Panc1 (cell line): ENCODE results near the gene MAK. TPM values are rescaled to one million over a fixed set of nuclear protein-coding genes. Genes with fewer than 3 reads are reported as not detected.
A peak's percentile ranks its signal among the peaks of the same experiment; 100 is the strongest.

Source experiments
- ATAC-seq: fragments of 200-7000 bp; cut with Tn5 transposase; 2 replicates; pipeline ENCODE4 v1.9.1; 2020; ENCODE audit warnings: mild to moderate bottlenecking, moderate library complexity
- BruUV-seq: library from RNA; stranded (reverse); fragments of 400-500 nt; replicated peaks from 2 replicates; lab custom pipeline; 2021; lab: Mats Ljungman, UMichigan
- CTCF ChIA-PET: fragments of 300-600 bp; sonication (Branson Sonifier 250); formaldehyde crosslinking; loops from one replicate; lab custom pipeline; 2022; ENCODE audit warnings: antibody characterized with exemption; lab: Charles Lee
- POLR2A ChIA-PET: fragments of 300-600 bp; sonication (Branson Sonifier 250); formaldehyde crosslinking; loops from one replicate; lab custom pipeline; 2022; ENCODE audit warnings: antibody characterized with exemption; lab: Charles Lee
- DNase-seq: peaks from one replicate; pipeline ENCODE4 v3.0.0-alpha.2; 2010; ENCODE audit warnings: low read depth, low spot score
- H3K27ac ChIP-seq: 2 replicates; pipeline ENCODE4 v1.5.1; 2011; ENCODE audit warnings: mild to moderate bottlenecking, low read length, inconsistent platforms
- H3K27me3 ChIP-seq: fragments of 200-500 bp; sonication (Bioruptor generic); 2 replicates; pipeline ENCODE4 v1.6.0; 2014; ENCODE audit warnings: low read length, inconsistent platforms; ENCODE audit not compliant: control insufficient read depth, insufficient read depth
- H3K36me3 ChIP-seq: fragments of 200-500 bp; sonication (Bioruptor generic); 2 replicates; pipeline ENCODE4 v1.5.1; 2014; ENCODE audit warnings: inconsistent platforms, mild to moderate bottlenecking, low read length, moderate library complexity; ENCODE audit not compliant: control insufficient read depth, insufficient read depth
- H3K4me1 ChIP-seq: 2 replicates; pipeline ENCODE4 v1.5.1; 2011; ENCODE audit warnings: inconsistent platforms, mild to moderate bottlenecking, low read length, moderate library complexity; ENCODE audit not compliant: control insufficient read depth, insufficient read depth
- H3K4me3 ChIP-seq, 2 experiments: 2 replicates each; pipeline ENCODE4 v1.5.1; 2011 to 2012; ENCODE audit warnings: low read depth in 2 of 2, low read length in 2 of 2, mild to moderate bottlenecking in 2 of 2, inconsistent platforms in 1 of 2, moderate library complexity in 1 of 2
- H3K9me3 ChIP-seq: fragments of 200-500 bp; sonication (Bioruptor generic); 2 replicates; pipeline ENCODE4 v1.5.1; 2014; ENCODE audit warnings: low read depth, mild to moderate bottlenecking, inconsistent platforms, low read length, moderate library complexity; ENCODE audit not compliant: control insufficient read depth, insufficient read depth
- POLR2AphosphoS5 ChIP-seq: IDR thresholded peaks from 2 replicates; pipeline ENCODE4 v1.6.1; 2012; ENCODE audit warnings: mild to moderate bottlenecking, low read depth, low read length, moderate library complexity
- SIN3A ChIP-seq: IDR thresholded peaks from 2 replicates; pipeline ENCODE4 v1.6.1; 2012; ENCODE audit warnings: low read depth, mild to moderate bottlenecking, low read length, moderate library complexity, borderline replicate concordance; ENCODE audit not compliant: insufficient read depth
- TCF7L2 ChIP-seq: IDR thresholded peaks from 2 replicates; pipeline ENCODE4 v1.6.1; 2011; ENCODE audit warnings: mild to moderate bottlenecking, low read depth, low read length, inconsistent platforms
- in situ Hi-C: cut with HindIII; loops from 2 replicates; pipeline ENCODE4 v1.10.0; 2016; ENCODE audit warnings: low sequenced_read_pairs, low pct_unique_long_range_greater_than_20kb
- intact Hi-C: fragments of 100-400 bp; cut with micrococcal nuclease; formaldehyde crosslinking; loops from one replicate; pipeline ENCODE4 v1.10.0; 2022; ENCODE audit not compliant: unreplicated experiment
- total RNA-seq: library from RNA; stranded (reverse); gene quantifications from one replicate; pipeline ENCODE4 v1.2.1, GENCODE V29; 2021; ENCODE audit not compliant: unreplicated experiment
- TF ChIP-seq, protein P1 (sequence below), 2 experiments: IDR thresholded peaks; 2 replicates each; pipeline ENCODE4 v1.6.1; 2011 to 2012; ENCODE audit warnings: low read depth in 2 of 2, control low read depth in 1 of 2, low read length in 1 of 2, mild to moderate bottlenecking in 1 of 2, moderate library complexity in 1 of 2; ENCODE audit not compliant: insufficient read depth in 1 of 2
- TF ChIP-seq, protein P2 (sequence below): fragments of 450-650 bp; IDR thresholded peaks from 2 replicates; pipeline ENCODE4 v1.5.1; 2017; ENCODE audit warnings: mild to moderate bottlenecking

MAK gene
- total RNA-seq, 1 experiment from 2014 or later: 0.21 TPM

- TF ChIP-seq, protein P1, sequence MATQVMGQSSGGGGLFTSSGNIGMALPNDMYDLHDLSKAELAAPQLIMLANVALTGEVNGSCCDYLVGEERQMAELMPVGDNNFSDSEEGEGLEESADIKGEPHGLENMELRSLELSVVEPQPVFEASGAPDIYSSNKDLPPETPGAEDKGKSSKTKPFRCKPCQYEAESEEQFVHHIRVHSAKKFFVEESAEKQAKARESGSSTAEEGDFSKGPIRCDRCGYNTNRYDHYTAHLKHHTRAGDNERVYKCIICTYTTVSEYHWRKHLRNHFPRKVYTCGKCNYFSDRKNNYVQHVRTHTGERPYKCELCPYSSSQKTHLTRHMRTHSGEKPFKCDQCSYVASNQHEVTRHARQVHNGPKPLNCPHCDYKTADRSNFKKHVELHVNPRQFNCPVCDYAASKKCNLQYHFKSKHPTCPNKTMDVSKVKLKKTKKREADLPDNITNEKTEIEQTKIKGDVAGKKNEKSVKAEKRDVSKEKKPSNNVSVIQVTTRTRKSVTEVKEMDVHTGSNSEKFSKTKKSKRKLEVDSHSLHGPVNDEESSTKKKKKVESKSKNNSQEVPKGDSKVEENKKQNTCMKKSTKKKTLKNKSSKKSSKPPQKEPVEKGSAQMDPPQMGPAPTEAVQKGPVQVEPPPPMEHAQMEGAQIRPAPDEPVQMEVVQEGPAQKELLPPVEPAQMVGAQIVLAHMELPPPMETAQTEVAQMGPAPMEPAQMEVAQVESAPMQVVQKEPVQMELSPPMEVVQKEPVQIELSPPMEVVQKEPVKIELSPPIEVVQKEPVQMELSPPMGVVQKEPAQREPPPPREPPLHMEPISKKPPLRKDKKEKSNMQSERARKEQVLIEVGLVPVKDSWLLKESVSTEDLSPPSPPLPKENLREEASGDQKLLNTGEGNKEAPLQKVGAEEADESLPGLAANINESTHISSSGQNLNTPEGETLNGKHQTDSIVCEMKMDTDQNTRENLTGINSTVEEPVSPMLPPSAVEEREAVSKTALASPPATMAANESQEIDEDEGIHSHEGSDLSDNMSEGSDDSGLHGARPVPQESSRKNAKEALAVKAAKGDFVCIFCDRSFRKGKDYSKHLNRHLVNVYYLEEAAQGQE (IDR thresholded peaks at IDR 0.05; ENCODE audit: insufficient read depth in 1 of 2, low read depth in 2 of 2, low read length in 1 of 2): no peak
- TF ChIP-seq SIN3A (no peak), POLR2AphosphoS5 (no peak), TCF7L2 (no peak)
- TF ChIP-seq, protein P2, sequence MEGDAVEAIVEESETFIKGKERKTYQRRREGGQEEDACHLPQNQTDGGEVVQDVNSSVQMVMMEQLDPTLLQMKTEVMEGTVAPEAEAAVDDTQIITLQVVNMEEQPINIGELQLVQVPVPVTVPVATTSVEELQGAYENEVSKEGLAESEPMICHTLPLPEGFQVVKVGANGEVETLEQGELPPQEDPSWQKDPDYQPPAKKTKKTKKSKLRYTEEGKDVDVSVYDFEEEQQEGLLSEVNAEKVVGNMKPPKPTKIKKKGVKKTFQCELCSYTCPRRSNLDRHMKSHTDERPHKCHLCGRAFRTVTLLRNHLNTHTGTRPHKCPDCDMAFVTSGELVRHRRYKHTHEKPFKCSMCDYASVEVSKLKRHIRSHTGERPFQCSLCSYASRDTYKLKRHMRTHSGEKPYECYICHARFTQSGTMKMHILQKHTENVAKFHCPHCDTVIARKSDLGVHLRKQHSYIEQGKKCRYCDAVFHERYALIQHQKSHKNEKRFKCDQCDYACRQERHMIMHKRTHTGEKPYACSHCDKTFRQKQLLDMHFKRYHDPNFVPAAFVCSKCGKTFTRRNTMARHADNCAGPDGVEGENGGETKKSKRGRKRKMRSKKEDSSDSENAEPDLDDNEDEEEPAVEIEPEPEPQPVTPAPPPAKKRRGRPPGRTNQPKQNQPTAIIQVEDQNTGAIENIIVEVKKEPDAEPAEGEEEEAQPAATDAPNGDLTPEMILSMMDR: no peak
- ATAC-seq (no peak), DNase-seq (no peak)
- ChIA-PET CTCF (no interaction called here), POLR2A (no interaction called here)
- Histone ChIP-seq H3K36me3 (peaks cover 5% of the 10 kb centered on the region; the same call in 1 of the 2 replicates), H3K27me3 (no peaks in the 10 kb centered on the region), H3K9me3 (no peaks in the 10 kb centered on the region), H3K4me1 (peaks cover 20% of the 10 kb centered on the region), H3K4me3 (no peak overlapping the region), H3K27ac (peak overlapping the region; percentile 64)
- intact Hi-C loops: no loop called here
- no TSS peak for BruUV-seq
- in situ Hi-C loops: no loop called here
Observed at GRCh38 chr6:10730254-10730653, 108.1 kb downstream of the MAK start.

GRCh38 chr6:10725716-10726115, 112.6 kb downstream of the MAK start:
- POLR2A ChIA-PET: interaction anchor here (0.6 kb wide), 2 partner anchors 13 to 195 kb away, joined by 3 to 9 read pairs; no protein-coding TSS in a partner anchor
- no TSS peak for BruUV-seq
- H3K27ac ChIP-seq: peak overlapping the region; percentile 55; the same call in 1 of the 2 replicates
- in situ Hi-C loops (no loop called here), intact Hi-C loops (no loop called here)
- H3K9me3 ChIP-seq: no peaks in the 10 kb centered on the region
- H3K4me1 ChIP-seq: peaks cover 18% of the 10 kb centered on the region
- DNase-seq: no peak
- peaks cover 5% of the 10 kb centered on the region; the same call in 1 of the 2 replicates for H3K36me3 ChIP-seq
- no peaks in the 10 kb centered on the region for H3K27me3 ChIP-seq
- CTCF ChIA-PET: no interaction called here
- ATAC-seq: no peak
- TF ChIP-seq POLR2AphosphoS5 (no peak), TCF7L2 (no peak), SIN3A (no peak)
- TF ChIP-seq, protein P2: no peak
- TF ChIP-seq, protein P1 (IDR thresholded peaks at IDR 0.05; ENCODE audit: insufficient read depth in 1 of 2, low read depth in 2 of 2, low read length in 1 of 2): no peak
- no peak overlapping the region for H3K4me3 ChIP-seq
